ENCODE results near the gene COMMD4.
"Not testable (repeated sequence)": the region's sequence is repeated elsewhere in the genome, so short reads cannot be mapped to it uniquely, and the experiment has no call there.

COMMD4 gene

DNA sequence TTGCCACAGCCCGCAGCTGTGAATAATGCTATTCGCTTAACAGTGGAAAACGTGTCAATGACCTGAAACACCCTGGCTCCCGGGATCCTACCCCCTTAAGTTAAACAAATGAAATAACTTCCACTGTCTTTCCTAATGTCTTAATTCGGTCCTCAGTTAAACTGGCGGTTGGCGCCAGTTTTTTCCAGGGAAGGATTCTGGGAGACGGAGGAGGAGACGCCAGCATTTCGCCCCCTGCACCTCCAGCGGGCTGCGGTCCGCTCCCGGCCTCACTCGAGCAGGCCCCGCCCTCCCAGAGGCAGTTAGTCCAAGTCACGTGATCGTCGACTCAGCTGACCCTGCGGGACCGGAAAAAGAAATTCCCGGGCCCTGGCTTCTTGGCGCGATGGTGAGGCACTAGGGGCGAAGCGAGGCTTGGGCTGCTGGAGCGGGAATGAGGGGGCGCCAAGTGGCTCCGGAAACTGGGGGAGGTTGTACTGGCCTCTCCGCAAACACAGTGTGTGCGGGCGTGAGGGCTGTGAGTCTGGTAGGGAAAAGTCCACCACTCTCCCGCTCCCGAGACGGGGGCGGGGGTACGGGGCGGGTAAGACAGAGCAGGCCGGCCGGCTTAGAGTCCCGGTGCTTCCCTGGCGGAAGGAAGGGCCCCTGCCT lies at the start of gene COMMD4:
COMMD4 (plus strand) TSS at position 359 of the 651 bp plus-strand sequence; CDS start at position 386, 27 bp downstream.
- peak; percentile 80 to 85 for DNase-seq (ENCODE audit: low read depth in 2 of 2)

DNA sequence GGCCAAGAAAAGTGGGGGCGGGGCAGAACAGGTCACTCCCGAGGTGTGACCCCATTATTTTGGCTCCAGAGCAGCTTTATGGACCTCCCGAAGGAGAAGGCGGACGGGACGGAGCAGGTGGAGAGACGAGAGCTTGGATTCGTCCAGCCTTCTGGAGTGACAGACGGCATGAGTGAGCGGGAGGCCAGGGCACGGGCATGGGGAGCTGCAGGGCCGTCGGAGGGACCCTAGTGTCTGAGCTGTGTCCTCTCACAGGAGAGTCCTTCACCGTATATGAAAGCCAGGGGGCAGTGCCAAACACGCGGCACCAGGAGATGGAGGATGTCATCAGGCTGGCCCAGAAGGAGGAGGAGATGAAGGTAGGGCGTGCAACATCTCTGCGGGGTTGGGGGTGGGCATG lies 42.2 kb upstream of the COMMD4 start:
- DNase-seq (ENCODE audit: low read depth in 2 of 2) = not testable (repeated sequence)

DNA sequence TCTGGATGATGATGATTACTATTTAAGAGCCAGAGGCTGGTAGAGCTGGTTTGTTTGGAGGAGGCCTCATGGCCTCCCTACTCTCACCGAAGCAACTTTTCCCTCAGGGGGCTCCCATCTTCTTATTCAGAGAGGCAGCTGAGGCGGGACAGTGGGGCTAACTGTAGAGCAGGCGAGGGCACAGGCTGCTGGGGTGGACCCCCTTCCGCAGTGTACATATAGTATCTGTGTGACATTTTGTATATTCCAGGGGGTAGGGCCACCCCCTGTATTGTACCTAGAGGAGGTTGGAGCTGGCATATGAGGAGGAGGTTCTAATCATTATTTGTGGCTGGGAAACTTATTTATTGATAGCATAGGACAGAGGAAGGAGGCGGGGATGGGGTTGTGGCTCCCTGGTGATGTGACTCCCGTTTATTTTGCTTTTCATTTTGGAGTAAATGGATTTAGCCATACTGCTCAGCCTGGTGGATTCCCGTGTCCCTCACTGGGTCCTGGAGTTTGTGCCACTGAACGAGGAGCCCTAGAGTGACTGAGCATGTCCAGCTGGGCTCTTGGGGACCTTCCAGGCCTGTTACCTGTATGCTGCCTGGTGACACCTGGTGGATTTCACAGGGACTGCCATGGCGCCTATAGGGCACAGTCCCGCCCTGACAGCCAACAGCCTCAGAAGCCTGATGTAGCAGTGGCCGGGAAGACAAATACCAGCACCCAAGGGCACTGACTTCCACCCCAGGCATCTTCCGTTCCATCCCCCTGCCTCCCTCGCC lies 37.1 kb upstream of the COMMD4 start:
- DNase-seq (ENCODE audit: low read depth in 2 of 2) = not testable (repeated sequence)

DNA sequence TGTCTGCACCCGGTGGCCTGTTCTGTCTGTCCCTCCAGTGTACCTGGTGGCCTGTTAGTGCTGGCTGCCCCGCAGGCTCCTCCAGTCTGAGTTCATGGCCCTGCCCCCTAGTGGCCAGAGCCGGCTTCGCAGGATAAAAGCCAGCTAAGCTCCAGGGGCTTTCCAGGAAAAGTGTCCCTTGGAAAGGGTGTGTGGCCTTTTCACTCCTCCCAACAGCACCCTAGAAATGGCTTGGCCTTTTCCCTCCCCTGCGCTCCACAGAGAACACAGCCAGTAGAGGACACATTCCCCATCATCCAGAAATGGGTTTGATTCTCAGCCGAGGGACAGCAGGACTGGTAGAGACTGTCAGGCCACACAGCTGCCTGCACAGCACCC lies 36.6 kb upstream of the COMMD4 start:
- DNase-seq (ENCODE audit: low read depth in 2 of 2) = peak; percentile 22 to 49

DNA sequence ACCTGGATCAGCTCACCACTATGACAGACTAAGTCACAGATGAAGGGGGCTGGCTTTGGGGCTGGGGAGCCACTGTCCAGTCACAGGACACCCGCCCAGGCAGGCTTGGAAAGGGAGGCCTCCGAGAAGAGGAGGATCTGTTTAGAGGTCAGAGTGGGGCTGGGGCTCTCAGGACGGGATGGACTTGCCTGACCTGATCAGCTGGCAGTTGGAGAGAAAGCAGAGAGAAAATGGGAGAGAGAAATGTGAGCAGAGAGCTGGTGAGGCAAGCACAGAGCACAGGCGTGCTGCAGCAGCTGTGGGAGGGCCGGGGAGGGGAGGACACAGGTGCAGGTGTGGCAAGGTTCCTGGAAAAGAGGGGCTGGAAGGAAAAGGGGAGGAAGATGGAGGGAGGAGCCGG lies 35.8 kb upstream of the COMMD4 start:
- not testable (repeated sequence) for DNase-seq (ENCODE audit: low read depth in 2 of 2)

DNA sequence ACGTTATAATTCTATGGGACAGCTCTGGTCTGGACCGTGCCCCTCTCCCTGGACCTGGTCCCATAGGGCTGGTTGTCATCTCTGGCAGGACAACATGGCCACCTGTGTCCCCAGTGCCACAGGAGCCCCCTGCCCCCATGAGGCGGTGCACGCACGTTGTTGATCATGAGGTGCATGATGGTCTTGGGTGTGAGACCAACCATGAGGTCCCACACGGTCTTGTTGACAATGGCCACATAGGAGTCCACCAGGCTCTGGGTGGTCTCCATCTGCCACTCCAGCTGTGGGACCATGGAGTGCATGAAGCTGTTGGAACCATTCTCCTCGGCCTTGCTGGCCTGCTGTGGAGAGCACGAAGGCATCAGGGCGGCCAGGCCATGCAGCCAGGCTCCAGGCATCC lies 33.5 kb upstream of the COMMD4 start:
- DNase-seq (ENCODE audit: low read depth in 2 of 2) = no peak

DNA sequence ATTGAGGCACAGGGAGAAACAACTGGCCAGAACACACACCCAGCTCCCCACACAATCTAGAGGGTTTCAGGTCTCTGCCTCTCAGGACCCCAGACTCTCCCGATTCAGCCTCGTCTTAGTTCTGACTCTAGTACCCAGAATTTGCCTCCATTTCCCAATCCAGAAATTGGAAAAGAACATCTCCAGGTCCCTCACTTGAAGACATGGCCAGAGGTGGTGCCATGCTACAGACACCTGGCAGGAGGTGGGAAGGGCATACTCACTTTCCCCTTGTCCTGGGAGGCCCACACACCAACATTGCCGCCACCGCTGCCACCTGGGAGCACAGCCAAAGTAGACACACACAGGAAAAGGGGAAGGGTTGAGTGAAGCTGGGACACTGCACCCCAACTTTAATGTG lies 33.1 kb upstream of the COMMD4 start:
- DNase-seq (ENCODE audit: low read depth in 2 of 2) = not testable (repeated sequence)

DNA sequence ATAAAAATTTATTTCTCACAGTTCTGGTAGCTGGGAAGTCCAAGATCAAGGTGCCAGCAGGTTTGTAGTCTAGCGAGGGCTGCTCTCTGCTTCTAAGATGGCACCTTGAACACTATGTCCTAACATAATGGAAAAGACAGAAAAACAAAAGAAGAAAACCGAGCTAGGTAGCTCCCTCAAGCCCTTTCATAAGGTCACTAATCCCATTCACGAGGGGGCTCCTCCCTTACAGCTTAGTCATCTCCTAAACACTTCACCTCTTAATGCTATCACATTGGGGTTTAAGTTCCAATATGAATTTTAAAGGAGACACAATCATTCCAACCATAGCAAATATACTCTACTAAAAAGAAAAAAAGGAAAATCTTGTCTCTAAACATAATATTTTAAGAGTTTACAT lies 29.7 kb upstream of the COMMD4 start:
- no peak for DNase-seq (ENCODE audit: low read depth in 2 of 2)

DNA sequence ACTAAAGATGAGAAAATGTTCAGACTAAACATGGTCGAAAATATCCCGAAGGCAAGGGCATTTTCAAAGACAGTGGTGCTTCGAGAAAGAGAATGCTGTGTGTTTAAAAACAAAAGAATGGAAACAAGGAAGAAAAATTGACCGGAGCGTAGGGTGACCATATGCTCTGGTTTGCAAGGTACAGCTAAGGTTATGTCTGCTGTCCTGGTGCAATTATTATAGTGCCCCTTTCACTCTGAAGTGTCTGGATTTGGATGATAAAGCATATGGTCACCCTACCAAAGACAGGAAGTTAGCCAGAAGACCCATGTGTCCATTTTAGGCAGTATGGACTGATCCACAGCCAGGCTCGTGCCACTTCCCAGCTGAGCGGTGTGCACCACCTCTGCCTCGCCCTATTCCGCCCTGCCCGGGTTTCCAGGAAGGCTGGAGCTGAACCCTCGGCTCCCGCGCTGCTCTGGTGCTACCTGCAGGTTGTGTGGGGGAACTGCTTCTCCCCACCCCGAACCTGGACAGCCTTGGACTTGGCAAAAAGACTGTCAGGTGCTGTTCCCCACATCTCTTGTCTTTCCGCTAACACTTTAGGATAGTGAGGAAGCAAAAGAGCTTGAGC lies 28.0 kb upstream of the COMMD4 start:
- no peak for DNase-seq (ENCODE audit: low read depth in 2 of 2)

DNA sequence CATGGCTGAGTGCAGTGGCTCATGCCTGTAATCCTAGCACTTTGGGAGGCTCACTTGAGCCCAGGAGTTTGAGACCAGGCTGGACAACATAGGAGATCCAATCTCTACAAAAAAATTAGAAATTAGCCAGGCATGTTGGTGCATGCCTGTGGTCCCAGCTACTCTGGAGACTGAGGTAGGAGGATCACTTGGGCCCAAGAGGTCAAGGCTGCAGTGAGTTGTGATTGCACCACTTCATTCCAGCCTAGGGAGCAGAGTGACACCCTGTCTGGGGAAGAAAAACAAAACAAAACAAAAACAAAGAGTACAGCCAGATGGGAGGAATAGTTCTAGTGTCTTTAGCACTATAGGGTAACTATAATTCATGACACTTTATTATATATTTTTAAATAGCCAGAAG lies 26.2 kb upstream of the COMMD4 start:
- no peak for DNase-seq (ENCODE audit: low read depth in 2 of 2)

DNA sequence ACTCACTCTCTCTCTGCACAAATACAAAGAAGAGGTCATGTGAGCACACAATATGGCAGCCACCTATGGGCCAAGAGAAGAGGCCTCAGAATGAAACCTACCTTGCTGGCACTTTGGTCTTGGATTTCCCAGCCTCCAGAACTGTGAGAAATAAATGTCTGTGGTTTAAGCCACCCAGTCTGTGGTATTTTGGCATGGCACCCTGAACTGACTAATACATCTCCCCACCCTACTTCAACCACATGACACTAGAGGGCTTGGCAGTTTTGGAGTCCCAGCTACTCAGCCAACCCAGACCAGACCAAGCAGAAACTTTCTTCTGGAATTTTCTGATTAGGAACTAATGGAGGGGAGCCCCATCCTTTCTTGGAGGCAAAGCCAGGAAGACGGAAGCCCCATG lies 23.3 kb upstream of the COMMD4 start:
- not testable (repeated sequence) for DNase-seq (ENCODE audit: low read depth in 2 of 2)

DNA sequence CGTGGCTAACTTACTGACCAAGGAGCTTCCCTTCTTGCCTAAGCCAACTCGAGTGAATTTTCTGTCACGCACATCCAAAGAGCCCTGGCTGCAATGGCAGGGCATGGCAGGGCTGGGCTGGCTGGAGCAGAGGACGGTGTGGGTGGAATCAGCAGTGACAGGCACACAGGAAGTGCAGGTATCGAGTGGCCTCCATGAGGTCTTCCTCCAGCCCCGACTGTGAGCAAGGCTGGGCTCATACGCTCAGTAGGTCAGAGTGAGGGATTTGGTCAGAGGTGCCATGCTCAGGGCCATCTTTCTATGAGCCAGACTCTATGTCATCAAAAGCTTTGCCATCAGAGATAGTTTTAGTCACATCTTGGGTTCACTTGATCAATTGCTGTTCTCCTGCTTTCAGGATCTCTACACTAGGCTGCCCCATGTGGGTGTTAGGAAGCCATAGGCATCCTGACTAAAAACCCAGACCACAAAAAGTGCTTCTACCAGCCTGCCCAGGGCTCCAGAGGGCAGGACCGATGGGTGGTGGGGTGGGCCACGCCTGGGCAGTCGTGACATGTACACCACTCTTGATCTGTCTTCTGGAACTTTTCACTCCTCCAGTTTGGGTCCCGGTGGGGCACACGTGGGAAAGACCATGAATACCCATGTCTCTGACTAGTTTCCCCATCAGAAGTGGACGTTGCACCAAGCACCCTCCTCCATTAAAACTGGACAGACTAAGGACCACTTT lies 22.6 kb upstream of the COMMD4 start:
- DNase-seq (ENCODE audit: low read depth in 2 of 2) = no peak

DNA sequence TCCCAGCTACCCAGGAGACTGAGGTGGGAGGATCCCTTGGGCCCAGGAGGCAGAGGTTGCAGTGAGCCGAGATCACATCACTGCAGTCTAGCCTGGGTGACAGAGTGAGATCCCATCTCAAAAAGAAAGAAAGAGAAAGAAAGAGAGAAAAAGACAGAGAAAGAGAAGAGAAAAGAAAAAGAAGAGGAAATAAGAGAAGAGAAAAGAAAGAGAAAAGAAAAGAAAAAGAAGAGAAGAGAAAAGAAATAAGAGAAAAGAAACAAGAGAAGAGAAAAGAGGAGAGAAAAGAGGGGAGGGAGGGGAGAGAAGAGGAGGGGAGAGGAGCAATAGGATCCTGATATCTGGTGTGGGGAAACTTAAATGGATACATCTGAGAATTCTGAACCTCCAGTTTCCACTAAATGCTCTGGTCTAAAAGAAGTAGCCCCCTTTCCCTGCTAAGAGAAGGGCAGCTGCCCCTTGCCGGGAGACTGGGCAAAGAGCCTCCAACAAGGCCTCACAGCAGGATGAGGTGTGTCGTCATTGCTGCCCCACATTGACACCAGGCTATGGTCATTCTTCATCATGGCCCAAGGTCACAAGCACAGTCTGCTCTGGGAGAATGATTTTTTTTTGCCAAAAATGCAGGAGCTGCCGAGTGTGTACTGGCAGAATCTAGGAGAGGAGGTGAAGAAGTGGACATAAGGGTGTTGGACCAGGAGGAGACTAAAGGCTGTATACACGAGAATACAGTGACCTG lies 21.1 kb upstream of the COMMD4 start:
- no peak for DNase-seq (ENCODE audit: low read depth in 2 of 2)

DNA sequence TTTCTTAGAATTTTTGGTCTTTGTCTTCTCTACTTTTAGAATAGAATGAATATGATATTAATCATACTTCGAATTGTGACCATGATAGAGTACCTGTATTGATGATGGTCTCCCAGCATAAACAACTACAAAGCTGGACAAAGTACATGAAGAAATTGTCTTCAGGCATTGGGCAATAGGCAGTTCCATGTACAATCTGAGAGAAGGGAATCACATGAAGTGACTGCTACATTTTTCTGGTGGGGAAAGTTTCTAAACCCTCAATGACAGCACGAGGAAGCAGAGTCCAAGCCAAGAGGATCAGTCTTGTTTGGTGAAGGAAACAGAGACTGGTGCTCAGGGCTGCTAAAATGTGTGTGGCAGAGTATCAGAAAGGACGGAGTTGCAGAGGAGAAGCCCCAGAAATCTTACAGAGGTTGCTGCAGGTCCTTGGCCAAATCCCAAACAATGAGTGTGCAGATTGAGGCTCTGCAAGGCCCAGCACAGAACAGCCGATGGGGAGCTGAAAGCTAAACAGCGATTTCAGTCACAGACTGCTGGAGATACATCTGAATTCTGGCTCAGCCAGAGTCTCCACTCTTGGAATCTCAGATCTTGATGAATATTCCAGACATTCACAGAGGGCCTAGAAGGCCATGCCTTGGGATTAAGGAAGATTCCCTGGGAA lies 16.5 kb upstream of the COMMD4 start:
- not testable (repeated sequence) for DNase-seq (ENCODE audit: low read depth in 2 of 2)

DNA sequence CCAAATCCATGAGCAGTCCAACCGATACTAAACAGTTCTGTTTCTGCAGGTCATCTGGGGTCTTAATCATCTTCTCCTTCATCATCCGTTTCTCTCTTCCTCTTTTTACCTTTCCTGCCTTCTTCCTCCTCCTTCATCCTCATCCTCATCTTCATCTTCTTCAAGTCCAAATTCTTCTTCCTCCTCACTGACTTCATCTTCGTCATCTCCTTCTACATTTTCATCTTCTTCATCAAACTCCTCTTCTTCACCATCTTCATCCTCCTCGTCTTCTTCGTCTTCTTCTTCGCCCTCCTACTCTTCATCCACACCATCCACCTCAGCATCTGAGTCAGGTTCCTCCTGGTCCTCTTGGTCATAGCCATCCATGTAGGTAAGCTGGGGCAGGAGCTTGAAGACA lies 14.2 kb upstream of the COMMD4 start:
- no peak for DNase-seq (ENCODE audit: low read depth in 2 of 2)

DNA sequence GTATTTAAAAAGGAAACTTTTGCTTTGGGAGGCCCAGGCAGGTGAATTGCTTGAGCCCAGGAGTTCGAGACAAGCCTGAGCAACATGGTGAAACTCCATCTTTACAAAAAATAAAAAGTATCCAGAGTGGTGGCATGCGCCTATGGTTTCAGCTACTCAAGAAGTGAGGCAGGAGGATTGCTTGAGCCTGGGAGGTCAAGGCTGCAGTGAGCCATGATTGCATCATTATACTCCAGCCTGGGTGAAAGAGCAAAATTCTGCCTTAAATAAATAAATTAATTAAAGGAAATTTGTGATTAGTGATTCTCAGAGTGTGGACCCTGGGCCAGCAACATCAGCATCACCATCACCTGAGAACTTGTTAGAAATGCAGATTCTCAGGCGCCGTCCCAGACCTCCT lies 9.9 kb upstream of the COMMD4 start:
- no peak for DNase-seq (ENCODE audit: low read depth in 2 of 2)

DNA sequence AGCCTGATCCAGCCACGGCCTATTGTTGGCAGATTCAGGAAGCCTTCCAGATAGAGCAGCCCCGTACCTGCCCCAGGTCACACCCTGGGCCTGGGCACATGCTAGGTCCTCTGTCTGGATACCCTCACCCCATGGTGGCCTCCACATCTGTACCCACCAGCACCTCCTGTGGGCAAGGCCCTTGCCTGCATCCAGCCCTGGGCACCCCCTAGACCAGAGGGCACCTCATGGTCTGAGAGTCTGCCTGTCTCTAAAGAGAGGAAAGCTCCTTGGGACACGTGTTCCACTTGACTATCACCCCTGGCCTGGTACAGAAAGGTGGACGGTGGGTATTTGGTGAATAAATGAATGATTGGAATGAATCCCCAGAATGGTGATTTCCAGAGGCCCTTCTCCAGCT lies 8.9 kb upstream of the COMMD4 start:
- DNase-seq (ENCODE audit: low read depth in 2 of 2) = no peak

DNA sequence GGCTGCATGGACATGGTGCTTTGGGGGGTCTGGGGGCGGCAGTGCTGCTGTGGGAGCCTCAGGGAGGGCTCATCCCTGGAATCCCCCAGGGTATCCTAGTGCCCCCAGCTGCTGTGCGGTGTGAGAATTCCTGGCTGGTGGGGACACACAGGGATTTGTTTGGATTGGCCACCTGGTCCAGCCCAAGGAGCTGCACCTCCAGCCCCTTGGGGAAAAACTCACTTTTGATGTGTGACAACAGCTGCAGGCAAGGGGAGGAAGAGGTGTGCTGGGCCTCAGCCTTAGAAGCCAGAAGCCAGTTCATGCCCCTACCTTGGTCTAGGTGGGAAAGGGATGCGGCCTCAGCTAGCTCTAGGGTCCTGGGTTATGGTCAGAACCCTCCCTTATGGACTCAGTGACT lies 8.4 kb upstream of the COMMD4 start:
- no peak for DNase-seq (ENCODE audit: low read depth in 2 of 2)

DNA sequence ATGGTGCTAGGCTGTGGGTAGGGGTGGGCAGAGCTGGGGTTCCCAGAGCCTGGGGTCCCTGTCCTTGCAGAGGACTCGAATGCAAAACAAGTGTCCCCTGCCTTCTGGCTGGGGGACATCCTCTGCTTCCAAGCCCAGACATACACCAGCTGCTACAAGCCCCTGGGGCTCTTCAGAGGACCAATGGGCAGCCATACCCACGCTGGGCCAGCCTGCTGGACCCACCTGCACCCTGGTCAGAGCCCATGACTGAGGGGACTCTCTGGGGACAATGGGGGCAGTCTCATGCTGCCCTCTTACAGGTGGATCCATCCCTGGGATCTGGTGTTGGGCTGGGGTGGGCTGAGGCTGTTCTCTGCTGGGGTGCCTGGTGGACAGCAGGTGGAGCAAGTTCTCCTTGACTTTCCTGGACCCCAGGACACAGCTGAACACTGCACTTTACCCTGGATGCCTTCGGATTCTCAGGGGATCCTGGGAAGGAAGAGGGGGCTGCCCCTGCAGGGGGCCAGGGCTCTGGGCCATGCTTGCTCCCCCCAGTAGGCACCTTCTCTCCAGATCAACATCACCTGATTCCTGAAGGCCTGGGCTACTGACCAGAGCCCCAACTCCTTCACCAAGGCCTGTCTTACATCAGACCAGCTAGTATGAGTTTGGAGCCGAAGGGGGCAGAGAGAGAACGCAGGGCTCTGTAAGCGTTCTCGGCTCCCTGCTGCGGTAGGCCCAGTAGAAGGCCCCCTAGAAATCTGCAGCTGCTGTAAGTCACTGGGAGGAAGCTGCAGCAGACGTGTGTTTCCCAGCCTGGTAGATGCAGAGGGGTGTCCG lies 7.2 kb upstream of the COMMD4 start:
- DNase-seq (ENCODE audit: low read depth in 2 of 2) = no peak

DNA sequence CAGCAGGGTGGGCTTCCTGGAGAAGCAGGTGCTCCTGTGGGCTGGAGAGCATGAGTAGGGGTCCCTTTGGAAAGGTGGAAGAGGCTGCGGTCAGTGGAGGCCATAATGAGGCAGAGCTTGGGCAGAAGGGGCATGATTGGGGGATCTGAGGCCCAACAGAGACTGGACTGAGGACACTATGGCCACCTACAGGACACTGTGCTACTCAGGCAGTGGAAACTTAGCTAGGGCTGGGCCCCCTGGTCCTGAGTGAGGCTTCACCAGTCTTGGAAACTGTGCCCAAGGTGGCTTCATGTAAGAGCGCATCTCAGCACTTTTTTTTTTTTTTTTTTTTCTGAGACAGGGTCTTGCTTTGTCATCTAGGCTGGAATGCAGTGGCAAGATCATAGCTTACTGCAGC lies 6.3 kb upstream of the COMMD4 start:
- no peak for DNase-seq (ENCODE audit: low read depth in 2 of 2)
